SIG-M5 treated with dmso at 0.1 percent for 504 hours (cell line): ENCODE data around the gene RPS28.
"Not testable (repeated sequence)": the region's sequence is repeated elsewhere in the genome, so short reads cannot be mapped to it uniquely, and the experiment has no call there.

Experiments
- DNase-seq: peaks from one replicate; lab custom pipeline; 2025; ENCODE audit not compliant: unreplicated experiment; lab: John Stamatoyannopoulos, UW

RPS28 gene

DNA sequence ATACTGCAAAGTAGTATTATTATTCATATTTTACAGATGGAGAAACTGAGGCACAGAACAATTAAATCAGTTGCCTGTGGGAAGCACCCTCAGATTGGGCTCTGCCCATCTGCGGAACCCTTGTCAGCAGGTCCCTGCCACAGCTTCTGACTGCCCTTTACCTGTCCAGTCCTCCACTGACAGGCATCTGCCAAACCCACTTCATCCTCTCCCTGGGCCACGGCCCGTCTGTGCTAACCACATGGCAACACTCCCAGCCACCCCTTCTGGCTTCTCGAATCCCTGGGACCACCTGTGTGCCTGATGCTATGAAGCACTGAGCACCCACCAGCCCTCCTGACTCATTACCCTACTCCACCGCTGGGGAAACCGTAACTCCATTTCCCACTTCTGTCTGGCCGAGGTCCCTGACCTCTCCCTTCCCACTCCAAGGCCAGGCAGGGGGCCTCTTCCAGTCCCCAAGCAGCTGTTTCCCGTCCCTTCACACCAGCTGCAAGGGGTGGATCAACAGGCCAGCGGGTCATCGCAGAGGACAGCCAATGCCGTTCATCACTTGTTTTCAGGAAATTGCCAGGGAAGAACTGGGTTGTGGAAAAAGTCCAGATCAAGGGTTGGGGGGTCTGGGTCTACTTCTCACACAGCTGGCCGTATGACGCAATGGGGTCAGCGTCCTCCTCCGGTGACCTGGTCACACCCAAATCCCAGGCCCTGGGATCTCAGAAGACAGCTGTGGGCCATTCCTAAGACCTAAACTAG lies 19.2 kb downstream of the RPS28 start:
- DNase-seq, result no peak

DNA sequence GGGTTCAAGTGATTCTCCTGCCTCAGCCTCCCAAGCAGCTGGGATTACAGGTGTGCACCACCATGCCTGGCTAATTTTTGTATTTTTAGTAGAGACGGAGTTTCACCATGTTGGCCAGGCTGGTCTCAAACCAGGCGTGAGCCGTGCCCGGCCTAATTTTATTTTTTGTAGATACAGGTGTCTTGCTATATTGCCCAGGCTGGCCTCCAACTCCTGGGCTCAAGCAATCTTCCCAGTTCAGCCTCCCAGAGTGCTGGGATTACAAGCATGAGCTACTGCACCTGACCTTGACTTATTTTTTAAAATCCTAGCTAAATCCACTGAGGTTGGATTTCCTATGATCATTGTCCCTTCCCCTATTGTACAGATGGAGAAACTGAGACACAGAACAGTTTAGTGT lies 20.2 kb downstream of the RPS28 start:
- not testable (repeated sequence) for DNase-seq

DNA sequence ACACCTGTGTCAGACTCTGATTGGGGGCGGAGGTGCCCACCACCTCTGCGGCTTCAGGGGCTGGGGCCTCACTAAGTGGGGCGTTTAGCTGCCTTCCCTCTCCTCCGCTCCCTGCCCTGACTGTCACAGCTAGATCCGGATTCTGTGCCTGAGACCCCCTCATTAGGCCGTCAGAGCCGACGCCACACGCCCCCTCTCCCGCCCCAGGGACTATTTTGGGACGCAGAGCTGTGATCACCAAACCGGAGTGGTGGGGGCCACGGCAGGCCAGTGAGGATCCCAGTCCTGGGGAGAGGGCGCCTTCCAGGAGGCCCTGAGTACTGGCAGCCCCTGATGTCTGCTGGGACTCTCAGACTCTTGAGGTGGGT lies 21.0 kb downstream of the RPS28 start:
- no peak for DNase-seq

DNA sequence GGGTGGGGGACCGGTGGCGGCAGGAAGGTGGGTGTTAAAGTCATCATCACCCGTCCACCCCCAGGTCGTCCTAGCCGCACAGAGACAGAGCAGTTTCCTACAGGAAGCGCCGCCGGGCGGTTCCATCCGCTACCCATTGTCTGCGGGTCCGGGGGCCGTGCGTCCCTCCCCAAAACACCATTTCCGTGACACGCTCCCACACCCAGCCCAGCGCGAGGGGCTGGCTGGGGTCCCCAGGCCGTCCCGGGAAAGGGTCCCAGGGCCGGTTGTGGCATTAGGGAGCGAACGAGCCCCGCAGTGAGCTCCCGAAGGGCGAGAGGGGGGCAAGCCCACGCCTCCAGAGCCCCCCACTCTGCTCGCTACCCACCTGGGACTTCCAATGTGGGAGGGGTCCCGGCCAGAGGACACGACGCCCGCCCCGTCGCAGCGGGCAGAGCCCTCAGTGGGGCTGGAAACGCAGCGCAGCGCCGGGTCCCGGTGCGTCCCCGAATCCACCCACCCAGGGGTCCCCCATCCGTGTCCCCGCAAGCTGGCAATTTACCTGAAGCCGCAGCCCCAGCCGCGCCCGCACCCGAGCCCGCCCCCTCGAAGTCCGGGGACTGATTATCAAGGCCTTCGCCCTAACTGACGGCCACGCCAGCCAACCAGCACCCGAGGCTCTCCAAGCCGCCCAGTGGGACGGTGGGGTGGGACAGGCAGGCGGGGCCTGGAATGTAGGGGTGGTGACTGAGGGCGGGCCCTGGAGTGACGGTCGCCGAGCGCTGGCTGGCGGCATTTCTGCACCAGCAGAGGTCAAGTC lies 21.6 kb downstream of the RPS28 start, which contains the start of gene KANK3:
Gene KANK3 (minus strand): TSS at position 579 of the 799 bp plus-strand sequence. CDS start 5,434 bp downstream, outside the sequence.
- DNase-seq, result peak; percentile 60

DNA sequence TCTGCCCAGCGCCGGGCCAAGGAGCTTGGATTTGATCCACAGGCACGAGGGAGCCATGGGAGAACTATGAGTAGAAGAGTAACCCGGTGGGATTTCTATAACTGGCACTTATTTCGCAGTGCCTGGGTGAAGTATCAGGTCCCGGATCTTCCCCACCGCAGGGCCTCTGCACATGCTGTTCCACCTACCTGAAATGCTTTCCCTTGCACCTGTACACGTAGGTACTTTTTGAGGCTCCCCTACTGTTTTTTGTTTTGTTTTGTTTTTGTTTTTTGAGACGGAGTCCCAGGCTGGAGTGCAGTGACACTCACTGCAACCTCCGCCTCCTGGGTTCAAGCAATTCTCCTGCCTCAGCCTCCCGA lies 22.2 kb downstream of the RPS28 start:
- DNase-seq, result no peak

DNA sequence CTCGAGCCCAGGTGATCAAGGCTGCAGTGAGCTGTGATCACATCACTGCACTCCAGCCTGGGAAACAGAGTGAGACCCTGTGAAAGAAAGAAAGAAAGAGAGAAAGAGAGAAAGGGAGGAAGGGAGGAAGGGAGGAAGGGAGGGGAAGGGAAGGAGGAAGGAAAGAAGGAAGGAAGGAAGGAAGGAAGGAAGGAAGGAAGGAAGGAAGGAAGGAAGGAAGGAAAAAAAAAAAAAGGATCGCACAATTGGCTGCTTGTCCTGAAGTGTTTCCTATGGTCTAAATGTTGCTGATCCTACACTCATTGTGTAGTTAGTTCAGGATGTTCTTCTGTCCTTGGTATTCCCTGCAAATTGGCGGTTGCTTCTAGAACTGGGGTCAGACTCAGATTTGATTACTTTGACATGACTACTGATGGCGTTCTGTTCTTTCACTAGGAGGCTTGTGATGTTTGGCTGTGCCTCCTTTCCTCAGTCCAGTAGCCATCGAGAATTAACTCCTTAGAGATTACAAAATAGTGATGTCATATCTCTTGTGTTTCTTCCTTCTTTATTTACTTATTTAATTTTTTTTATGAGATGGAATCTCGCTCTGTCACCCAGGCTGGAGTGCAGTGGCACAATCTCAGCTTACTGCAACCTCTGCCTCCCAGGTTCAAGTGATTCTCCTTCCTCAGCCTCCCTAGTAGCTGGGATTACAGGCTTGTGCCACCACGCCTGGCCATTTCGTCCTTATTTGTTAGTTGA lies 28.5 kb downstream of the RPS28 start:
- not testable (repeated sequence) for DNase-seq

DNA sequence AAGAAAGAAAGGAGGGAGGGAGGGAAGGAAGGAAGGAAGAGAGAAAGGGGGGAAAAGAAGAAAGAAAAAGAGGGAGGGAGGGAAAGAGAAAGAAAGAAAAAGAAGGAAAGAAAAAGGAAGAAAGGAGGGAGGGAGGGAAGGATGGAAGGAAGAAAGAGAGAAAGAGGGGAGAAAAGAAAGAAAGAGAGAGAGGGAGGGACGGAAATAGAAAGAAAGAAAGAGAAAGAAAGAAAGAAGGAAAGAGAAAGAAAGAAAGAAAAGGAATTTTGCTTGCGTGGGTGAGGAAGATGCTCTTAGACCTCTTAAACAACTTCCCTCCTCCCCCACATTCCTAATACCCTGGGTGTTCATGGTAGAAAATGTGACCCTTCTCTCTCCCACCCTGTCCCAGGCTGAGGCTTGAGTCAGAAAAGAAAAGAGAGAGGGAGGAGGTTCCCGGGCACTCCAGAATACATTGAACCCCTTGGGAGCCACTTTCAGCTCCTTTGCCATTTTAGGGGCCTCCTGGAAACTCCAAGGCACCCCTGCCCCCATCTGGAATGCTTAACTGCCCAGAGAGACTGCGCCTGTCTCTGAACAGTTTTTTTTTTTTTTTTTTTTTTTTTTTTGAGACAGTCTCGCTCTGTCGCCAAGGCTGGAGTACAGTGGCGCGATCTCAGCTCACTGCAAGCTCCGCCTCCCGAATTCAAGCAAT lies 31.0 kb downstream of the RPS28 start:
- no peak for DNase-seq

DNA sequence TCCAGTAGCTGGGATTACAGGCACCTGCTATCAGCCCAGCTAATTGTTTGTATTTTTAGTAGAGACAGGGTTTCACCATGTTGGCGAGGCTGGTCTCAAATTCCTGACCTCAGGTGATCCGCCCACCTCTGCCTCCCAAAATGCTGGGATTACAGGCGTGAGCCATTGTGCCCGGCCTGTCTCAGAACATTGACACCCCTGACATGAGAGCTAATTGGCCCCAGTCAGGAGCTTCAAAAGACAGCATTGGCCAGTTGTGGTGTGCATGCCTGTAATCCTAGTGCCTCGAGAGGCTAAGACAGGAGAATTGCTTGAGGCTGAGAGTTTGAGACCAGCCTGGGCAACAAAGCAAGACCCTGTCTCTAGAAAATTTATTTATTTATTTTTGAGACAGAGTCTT lies 31.5 kb downstream of the RPS28 start:
- DNase-seq, result not testable (repeated sequence)

DNA sequence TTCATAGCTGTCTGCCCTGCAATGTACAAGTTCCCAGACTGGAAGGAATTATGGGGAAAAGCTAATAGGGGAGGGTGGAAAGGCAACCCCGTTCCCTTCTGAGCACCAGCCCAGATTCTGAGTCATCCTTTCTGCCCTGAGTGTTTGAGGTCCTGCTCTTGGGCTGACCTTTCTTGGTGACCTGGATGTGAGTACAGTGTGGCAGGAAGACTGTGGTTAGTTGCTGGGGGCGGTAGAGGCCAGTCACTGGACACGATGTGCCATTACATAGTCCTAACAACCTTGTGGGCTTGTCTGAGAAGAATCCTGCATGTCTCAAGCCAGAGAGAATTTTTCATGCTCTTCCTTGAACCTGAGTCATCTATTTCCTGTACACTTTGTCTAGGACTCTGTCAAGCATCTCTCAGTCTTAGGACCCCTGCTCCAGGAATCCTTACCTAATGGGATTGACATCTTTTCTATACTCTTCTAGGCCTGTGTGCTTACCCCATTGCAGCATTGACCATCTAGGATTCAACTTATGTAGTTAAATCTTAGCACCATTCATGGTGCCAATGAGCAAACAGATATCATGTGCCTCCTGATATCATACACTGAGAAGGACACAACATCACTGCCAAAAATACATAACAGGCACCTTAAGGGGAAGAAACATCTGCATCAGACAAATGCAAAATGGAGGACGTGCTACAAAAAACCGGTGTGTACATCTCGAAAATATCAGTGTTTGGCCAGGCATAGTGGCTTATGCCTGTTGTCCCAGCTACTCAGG lies 34.5 kb downstream of the RPS28 start:
- DNase-seq, result peak; percentile 23

DNA sequence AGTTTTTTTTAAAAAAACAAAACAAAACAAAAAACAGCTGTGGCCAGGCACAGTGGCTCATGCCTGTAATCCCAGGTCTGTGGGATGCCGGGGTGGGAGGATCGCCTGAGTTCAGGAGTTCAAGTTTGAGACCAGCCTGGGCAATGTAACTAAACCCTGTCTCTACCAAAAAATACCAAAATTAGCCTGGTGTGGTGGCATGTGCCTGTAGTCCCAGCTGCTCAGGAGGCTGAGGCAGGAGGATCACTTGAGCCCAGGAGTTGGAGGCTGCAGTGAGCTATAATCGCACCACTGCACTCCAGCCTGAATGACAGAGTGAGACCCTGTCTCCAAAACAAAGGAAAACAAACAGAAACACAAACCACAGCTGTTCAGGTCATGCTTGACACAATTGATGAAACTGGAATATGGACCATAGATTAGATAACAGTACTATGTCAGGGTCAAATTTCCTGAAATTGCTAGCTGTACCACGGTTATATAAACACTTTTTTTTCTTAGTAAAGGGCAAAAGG lies 35.8 kb downstream of the RPS28 start:
- DNase-seq, result no peak

DNA sequence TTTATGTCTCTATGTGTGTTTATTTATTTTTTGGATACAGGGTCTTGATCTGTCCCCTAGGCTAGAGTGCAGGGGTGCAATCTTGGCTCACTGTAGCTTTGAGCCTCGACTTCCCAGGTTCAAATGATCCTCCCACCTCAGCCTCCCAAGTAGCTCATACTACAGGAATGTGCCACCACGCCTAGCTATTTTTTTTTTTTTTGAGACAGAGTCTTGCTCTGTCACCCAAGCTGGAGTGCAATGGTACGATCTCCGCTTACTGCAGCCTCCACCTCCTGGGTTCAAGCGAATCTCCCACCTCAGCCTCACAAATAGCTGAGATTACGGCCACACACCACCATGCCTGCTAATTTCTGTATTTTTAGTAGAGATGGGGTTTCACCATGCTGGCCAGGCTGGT lies 37.7 kb downstream of the RPS28 start:
- no peak for DNase-seq

DNA sequence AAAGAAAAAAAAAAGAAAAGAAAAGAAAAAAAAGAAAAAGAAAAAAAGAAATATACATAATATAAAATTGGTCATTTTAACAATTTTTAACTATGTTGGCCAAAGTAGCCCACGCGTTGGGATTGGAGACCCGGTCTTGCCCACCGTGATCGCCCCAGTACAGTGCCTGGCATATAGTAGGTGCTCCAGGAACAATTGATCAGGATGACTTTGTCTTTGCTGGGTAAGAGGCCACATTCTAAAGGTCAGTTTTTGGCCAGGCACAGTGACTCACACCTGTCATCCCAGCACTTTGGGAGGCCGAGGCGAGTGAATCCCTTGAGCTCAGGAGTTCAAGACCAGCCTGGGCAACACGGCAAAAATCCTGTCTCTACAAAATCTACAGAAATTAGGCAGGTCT lies 38.9 kb downstream of the RPS28 start:
- no peak for DNase-seq

DNA sequence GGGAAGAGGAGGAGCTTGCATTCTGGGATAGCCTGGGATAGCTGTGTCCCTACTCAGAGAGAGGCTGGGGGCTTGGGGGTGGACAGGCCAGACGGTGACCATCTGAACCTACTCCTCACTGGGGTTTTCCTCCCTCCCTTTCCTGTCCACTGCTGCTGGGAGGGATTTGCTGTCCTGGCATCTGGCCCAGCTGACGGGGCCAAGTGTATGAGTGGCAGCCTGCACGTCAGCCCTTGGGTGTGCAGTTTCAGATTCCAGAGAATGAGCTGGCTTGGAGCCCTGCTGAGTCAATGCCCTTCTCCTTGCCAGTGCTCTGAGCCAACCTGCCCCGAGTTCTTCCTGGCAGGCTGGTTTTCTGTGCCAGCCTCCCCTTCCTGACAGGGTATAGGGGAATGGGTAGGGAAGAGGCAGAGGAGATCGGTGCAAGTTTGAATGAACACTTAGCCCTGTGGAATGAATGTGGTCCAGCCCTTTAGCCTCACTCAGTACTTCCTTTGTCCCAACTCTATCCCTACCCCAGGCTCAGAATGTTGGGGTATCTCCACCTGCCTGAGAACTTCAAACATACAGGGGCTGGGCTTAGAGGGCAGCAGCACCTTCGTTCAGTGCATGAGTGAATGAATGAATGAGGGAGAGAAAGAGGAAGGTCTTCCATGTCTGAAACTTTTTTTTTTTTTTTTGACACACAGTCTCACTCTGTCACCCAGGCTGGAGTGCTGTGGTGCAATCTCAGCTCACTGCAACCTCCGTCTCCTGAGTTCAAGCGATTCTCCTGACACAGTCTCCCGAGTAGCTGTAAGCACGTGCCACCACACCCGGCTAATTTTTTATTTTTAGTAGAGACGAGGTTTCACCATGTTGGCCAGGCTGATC lies 40.9 kb downstream of the RPS28 start:
- peak; percentile 29 for DNase-seq

DNA sequence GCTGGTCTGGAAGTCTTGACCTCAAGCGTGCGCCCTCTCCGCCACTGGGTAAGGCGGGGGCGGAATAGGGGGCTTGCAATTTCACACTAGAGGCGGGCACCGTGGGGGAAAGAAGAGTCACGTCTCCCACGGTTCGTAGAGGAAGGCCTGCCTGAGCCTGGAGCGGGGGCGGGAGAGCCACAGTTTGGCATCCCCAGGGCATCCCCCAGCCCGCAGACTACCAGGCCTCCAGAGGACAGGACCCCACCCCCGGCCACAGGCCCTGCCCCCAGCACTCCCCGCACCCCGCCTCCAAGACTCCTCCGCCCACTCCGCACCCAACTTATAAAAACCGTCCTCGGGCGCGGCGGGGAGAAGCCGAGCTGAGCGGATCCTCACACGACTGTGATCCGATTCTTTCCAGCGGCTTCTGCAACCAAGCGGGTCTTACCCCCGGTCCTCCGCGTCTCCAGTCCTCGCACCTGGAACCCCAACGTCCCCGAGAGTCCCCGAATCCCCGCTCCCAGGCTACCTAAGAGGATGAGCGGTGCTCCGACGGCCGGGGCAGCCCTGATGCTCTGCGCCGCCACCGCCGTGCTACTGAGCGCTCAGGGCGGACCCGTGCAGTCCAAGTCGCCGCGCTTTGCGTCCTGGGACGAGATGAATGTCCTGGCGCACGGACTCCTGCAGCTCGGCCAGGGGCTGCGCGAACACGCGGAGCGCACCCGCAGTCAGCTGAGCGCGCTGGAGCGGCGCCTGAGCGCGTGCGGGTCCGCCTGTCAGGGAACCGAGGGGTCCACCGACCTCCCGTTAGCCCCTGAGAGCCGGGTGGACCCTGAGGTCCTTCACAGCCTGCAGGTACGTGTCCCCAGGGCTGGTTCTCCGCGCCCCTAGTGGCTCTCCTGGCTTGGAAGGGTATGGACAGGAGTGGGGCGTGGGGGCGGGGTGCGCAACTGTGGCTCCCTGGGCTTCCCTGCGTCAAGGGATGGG lies 42.8 kb downstream of the RPS28 start, which contains the start of gene ANGPTL4:
Gene ANGPTL4 (plus strand): TSS at position 353 of the 969 bp plus-strand sequence. CDS start 167 bp downstream, at position 520.
- no peak for DNase-seq

DNA sequence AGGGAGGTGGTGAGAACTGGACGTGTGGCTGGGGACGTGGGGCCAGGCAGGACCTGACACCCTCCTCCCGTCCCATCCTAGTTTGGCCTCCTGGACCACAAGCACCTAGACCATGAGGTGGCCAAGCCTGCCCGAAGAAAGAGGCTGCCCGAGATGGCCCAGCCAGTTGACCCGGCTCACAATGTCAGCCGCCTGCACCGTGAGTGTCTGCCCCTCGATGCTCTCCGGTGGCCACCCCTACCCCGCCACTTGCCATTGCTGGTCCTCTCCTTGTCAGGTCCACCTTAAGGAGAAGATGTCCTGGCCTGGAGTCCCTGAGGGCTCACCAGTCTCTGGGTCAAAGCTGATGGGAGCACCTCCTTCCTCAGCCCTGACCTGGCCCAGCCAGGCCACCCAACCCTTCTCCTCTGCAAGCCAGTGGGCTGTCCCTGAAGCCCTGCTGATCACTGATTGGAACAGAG lies 44.9 kb downstream of the RPS28 start:
- DNase-seq, result no peak

DNA sequence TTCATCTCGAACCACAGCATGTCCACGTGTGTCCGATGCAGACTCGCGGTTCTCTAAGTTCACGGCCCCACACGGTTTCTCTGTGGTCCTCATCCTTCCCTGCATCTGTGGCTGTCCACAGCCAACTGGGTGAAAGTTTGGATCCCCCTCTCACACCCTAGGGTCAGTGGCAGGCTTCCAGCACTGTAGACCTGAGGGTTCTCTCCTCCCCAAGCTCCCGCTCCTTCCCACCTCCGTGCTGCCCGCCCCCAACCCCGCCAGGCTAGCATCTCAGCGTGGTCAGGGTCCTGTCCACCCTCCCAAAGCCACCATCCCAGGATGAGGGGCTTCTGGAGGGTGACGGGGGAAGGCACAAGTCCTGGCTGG lies 45.6 kb downstream of the RPS28 start:
- no peak for DNase-seq

DNA sequence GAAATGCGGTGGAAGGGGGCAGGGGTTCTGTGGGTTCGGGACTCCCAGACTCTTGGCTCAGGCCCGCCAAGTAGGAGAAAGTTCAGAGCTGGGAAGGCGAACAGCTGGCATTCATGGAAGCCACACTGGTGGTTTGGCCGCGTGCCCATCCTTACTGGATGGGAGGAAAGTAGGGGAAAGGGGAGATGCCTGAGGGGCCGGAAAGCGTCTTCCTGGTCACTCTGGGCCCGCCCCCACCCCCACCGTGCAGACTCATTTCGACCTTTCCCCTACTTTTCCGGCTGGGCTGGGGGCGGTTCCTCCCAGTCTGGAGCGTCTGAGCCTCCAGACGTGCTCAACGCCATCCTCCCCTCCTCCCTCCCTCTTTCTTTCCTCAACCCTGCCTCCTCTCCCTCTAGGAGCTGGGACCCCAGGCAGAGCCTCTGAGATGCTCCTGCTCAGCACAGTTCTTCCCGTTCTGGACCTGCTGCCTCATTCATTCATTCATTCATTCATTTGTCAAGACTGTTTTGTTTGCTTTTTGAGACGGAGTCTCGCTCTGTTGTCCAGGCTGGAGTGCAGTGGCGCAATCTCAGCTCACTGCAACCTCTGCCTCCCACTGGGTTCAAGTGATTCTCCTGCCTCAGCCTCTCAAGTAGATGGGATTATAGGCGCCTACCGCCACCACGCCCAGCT lies 46.2 kb downstream of the RPS28 start:
- DNase-seq, result no peak
